Hepatocyte (in vitro differentiated cells): ENCODE data around the gene PRKAR1A.

Experiments used
- CTCF ChIP-seq: fragments of 200-600 bp; sonication (generic); IDR thresholded peaks from 2 replicates; pipeline ENCODE4 v1.5.1; 2016; ENCODE audit warnings: antibody characterized with exemption, mild to moderate bottlenecking; ENCODE audit not compliant: poor library complexity
- EZH2 ChIP-seq: fragments of 200-600 bp; sonication (generic); IDR thresholded peaks from 2 replicates; pipeline ENCODE4 v1.6.1; 2016; ENCODE audit warnings: antibody characterized with exemption, mild to moderate bottlenecking, borderline replicate concordance
- EZH2phosphoT487 ChIP-seq: fragments of 200-600 bp; sonication (generic); IDR thresholded peaks from one replicate; pipeline ENCODE4 v1.6.1; 2018; ENCODE audit warnings: antibody characterized with exemption, mild to moderate bottlenecking, low read depth, moderate library complexity; ENCODE audit not compliant: unreplicated experiment, severe bottlenecking

- TF ChIP-seq CTCF: no peak
- TF ChIP-seq EZH2: no peak
- TF ChIP-seq EZH2phosphoT487: no peak
Measured at GRCh38 chr17:68470961-68471360, 41.3 kb upstream of the PRKAR1A start.
